Activated naive CD4-positive, alpha-beta T cell treated with anti-CD3 and anti-CD28 coated beads, Interleukin-2, amount 50 U/mL, for 16 hours (primary cell): ENCODE results near the gene NTN4.
"Not testable (repeated sequence)": the region's sequence is repeated elsewhere in the genome, so short reads cannot be mapped to it uniquely, and the experiment has no call there.

ENCODE experiments used
- DNase-seq: peaks from one replicate; pipeline ENCODE4 v3.0.0-alpha.2; 2020

Gene NTN4

DNA sequence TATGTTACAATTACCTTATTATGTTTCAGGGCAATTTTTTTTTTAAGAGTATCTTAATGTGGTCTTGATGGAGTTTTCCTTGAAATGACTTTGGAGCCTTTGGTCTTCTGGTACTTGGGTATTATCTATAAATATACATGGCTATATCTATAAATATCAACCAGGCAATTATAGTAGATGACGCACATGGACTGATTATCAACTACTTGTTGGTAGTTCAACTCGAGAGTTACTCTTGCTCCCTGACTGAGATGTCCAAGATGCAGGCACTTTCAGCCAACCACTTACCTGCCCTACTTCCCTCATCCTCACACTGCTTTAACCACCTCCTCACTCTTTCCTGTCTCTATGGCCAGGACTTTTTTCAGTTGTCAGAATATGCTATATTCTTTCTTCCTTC is 85.4 kb downstream of the NTN4 start:
- DNase-seq, result no peak

GRCh38 chr12:95703986-95704385 is 86.6 kb downstream of the NTN4 start:
- no peak for DNase-seq

DNA sequence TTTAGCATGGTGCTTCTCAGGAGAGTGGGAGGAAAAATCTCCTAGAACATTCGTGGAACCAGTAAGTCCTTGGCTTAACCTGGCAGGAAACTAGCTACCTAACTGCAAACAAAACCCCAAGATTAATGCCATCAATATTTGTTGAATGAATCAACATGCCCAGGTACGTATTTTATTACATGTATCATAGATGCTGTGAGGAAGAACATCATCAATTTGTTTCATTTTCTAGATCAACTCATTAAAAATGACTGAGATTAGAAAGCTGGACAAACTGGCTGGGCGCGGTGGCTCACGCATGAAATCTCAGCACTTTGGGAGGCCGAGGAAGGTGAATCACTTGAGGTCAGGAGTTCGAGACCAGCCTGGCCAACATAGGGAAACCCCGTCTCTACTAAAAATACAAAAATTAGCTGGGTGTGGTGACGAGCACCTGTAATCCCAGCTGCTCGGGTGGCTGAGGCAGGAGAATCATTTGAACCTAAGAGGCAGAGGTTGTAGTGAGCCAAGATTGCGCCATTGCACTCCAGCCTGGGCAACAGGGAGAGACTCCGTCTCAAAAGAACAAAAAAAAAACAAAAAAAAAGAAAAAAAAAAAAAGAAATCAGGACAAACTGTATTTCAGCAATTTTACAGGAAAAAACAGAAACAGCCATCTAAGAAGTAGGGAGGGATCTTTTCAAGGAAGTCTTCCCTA is 88.7 kb downstream of the NTN4 start:
- no peak for DNase-seq

- DNase-seq, result no peak
These were observed 89.3 kb downstream of the NTN4 start for GRCh38 chr12:95701275-95701674.

DNA sequence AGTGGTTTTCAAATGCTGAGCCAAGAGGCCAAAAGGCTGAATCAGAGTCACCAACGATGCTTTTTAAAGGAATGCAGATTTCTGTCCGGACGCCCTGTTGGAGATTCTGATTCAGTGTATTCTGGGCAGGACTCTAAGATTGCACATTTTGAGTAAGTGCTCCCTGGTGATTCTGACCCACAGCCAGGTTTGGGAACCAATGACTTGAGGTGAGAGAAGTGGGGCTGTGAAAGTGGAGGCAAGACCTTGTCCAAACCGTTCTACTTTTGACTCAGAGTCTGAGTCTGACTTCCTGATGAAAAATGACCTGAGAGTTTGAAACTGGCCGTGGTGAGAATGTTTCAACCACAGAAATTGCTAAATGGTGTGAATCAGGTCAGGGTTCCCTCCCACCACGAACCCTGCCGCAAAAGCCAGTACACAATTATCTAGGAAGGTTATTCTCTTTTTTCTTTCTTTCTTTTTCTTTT is 90.2 kb downstream of the NTN4 start:
- DNase-seq, result no peak

DNA sequence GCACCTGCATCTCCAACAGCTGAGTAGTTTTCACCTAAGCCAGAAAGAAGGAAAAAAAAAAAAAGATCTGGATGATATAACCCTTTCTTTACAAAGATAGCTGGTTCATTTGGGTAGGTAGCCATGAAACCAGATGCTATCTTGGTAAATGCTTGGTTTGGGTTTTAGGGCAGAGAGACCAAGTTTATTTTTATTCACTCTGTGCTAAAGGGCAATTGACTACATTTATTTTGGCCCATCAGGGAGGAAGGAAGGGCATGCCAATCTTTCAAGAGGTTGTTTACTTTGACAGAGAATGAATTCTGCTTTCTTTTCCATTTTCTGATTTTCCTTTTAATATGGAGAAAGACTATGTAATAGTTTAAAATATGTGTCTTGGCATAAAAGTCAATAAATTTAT is 91.0 kb downstream of the NTN4 start:
- DNase-seq, result no peak

GRCh38 chr12:95694136-95694535 is 96.4 kb downstream of the NTN4 start:
- no peak for DNase-seq

- DNase-seq, result no peak
These were observed 96.9 kb downstream of the NTN4 start for GRCh38 chr12:95693689-95694088.

- no peak for DNase-seq
These were observed 99.5 kb downstream of the NTN4 start for GRCh38 chr12:95690861-95691635.

GRCh38 chr12:95687937-95688336 is 102.6 kb downstream of the NTN4 start:
- no peak for DNase-seq

DNA sequence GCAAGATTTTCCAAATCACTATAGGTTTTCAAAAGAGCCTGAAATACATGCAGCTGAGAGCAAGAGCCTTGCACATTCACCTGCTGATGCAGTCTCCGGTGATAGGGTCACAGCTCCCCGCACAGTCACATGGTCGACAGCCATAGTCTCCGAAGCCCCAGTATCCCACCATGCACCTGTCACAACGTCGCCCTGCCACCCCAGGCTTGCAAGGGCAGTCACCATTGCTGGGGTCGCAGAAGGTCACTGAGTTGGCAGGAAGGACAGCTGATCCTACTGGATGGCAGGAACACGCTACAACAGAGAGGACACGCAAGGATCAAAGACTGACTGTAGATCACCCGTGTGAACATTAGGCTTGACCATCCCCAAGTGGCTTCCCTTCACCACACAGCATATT is 107.1 kb downstream of the NTN4 start:
- no peak for DNase-seq

DNA sequence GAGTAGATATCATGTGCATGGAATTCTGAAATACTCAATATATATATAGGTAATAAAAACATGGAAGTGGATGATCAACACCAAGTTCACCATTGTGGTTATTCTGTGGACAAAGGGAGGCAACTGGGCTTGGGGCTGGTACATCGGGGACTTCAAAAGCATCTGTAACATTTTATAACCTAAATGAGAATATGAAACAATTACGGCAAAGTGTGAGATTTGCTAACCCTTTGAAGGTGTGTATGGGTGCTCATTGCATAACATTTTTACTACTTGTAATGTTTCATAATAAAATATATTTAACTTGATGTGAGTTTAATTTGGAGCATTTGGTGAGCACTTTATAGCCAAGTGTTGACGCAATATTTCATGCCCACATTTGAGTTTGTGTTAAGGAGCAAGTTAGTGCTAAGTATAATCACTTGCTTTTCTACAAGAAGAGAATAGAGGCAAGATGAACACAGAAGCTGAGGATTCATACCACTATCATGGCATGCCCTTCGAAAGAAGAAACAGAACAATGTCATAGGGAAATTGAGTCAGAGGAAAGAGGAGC is 109.3 kb downstream of the NTN4 start:
- no peak for DNase-seq

GRCh38 chr12:95678684-95679083 is 111.9 kb downstream of the NTN4 start:
- no peak for DNase-seq

DNA sequence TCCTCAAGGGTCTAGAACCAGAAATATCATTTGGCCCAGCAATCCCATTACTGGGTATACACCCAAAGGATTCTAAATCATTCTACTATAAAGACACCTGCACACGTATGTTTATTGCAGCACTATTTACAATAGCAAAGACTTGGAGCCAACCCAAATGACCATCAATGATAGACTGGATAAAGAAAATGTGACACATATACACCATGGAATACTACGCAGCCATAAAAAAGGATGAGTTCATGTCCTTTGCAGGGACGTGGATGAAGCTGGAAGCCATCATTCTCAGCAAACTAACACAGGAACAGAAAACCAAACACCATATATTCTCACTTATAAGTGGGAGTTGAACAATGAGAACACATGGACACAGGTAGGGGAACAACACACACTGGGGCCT is 112.8 kb downstream of the NTN4 start:
- DNase-seq, result not testable (repeated sequence)

- DNase-seq, result no peak
These were observed 115.9 kb downstream of the NTN4 start for GRCh38 chr12:95674631-95675030.

- DNase-seq, result no peak
These were observed 116.4 kb downstream of the NTN4 start for GRCh38 chr12:95674163-95674562.

- DNase-seq, result no peak
These were observed 117.0 kb downstream of the NTN4 start for GRCh38 chr12:95673576-95673975.

DNA sequence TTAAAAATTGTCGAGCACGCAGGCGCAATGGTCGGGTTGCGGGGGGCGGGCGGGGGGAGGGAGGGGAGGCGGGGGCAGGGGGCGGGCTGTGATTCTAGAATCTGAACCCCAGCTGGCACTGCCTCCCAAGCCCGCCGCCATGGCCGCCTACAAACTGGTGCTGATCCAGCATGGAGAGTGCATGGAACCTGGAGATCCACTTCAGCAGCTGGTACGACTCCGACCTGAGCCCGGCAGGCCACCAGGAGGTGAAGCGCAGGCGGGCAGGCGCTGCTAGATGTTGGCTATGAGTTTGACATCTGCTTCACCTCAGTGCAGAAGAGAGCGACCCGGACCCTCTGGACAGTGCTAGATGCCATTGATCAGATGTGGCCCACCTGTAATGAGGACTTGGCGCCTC is 118.4 kb downstream of the NTN4 start:
- DNase-seq, result no peak

- DNase-seq, result no peak
These were observed 119.3 kb downstream of the NTN4 start for GRCh38 chr12:95671265-95671664.

- no peak for DNase-seq
These were observed 127.0 kb downstream of the NTN4 start for GRCh38 chr12:95663525-95663924.

DNA sequence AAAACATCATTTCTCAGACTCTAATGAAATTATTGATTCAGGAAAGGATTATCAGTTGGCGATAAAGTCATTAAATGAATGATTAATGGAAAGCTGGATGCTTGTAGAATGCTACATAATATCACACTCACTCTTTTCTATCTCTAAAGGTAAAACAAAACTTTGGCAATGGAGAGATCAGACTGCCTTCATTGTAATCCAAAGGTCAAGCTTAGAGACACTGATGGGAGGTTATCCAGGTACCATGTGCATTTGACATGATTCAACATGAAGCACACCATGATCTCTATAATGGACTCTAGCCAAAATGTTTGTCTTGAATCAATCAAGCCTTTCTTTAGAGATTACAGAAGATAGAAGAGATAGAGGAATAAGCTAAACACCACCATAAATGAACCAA is 129.2 kb downstream of the NTN4 start:
- no peak for DNase-seq

GRCh38 chr12:95658386-95658785 is 132.2 kb downstream of the NTN4 start:
- no peak for DNase-seq

DNA sequence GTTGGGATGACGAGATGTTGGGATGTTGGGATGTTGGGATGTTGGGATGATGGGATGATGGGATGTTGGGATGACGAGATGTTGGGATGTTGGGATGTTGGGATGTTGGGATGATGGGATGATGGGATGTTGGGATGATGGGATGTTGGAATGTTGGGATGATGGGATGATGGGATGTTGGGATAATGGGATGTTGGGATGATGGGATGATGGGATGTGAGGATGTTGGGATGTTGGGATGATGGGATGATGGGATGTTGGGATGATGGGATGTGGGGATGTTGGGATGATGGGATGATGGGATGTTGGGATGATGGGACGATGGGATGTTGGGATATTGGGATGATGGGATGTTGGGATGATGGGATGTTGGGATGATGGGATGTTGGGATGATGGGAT is 135.9 kb downstream of the NTN4 start:
- DNase-seq, result not testable (repeated sequence)
